ENCODE measurements around the gene BLVRA.

The BLVRA gene

GRCh38 chr7:43758822-43759683 lies 573 bp downstream of the BLVRA start:
- Mint-ChIP-seq H3K9me3 (no peaks in the 10 kb centered on the region), H3K4me1 (peaks cover 21% of the 10 kb centered on the region), H3K27ac (no peak overlapping the region), H3K36me3 (no peaks in the 10 kb centered on the region), H3K4me3 (peak overlapping the region; percentile 70)
- peak; percentile 26 to 72 for DNase-seq (ENCODE audit: low spot score in 2 of 2)
- ATAC-seq, result peak; percentile 76

GRCh38 chr7:43760861-43761260 lies 2.4 kb downstream of the BLVRA start:
- ATAC-seq (no peak), DNase-seq (ENCODE audit: low spot score in 2 of 2) (no peak)
- H3K4me1 Mint-ChIP-seq, result peaks cover 21% of the 10 kb centered on the region
- no peaks in the 10 kb centered on the region for H3K36me3 Mint-ChIP-seq
- no peaks in the 10 kb centered on the region for H3K9me3 Mint-ChIP-seq
- no peak overlapping the region for H3K4me3 Mint-ChIP-seq
- H3K27ac Mint-ChIP-seq, result no peak overlapping the region

GRCh38 chr7:43761382-43761781 lies 2.9 kb downstream of the BLVRA start:
- H3K4me1 Mint-ChIP-seq, result peaks cover 18% of the 10 kb centered on the region
- H3K9me3 Mint-ChIP-seq, result no peaks in the 10 kb centered on the region
- no peaks in the 10 kb centered on the region for H3K36me3 Mint-ChIP-seq
- ATAC-seq (no peak), DNase-seq (ENCODE audit: low spot score in 2 of 2) (no peak)
- H3K4me3 Mint-ChIP-seq, result no peak overlapping the region
- H3K27ac Mint-ChIP-seq, result no peak overlapping the region

GRCh38 chr7:43761938-43762692 lies 3.6 kb downstream of the BLVRA start:
- Mint-ChIP-seq H3K9me3 (no peaks in the 10 kb centered on the region), H3K4me1 (peaks cover 10% of the 10 kb centered on the region), H3K36me3 (no peaks in the 10 kb centered on the region), H3K4me3 (no peak overlapping the region), H3K27ac (no peak overlapping the region)
- DNase-seq (ENCODE audit: low spot score in 2 of 2) (peak in 1 of 2 donors; percentile 34), ATAC-seq (no peak)

- peak in 1 of 2 donors; percentile 36 for DNase-seq (ENCODE audit: low spot score in 2 of 2)
- Mint-ChIP-seq H3K4me1 (no peaks in the 10 kb centered on the region), H3K36me3 (no peaks in the 10 kb centered on the region), H3K27ac (no peak overlapping the region), H3K4me3 (no peak overlapping the region), H3K9me3 (no peaks in the 10 kb centered on the region)
- ATAC-seq, result no peak
Observed at GRCh38 chr7:43763183-43763582, 4.7 kb downstream of the BLVRA start.

- Mint-ChIP-seq H3K4me1 (no peaks in the 10 kb centered on the region), H3K36me3 (no peaks in the 10 kb centered on the region), H3K27ac (peak overlapping the region; percentile 34), H3K9me3 (no peaks in the 10 kb centered on the region), H3K4me3 (no peak overlapping the region)
- DNase-seq (ENCODE audit: low spot score in 2 of 2) (peak in 1 of 2 donors; percentile 33), ATAC-seq (no peak)
Observed at GRCh38 chr7:43764039-43764761, 5.7 kb downstream of the BLVRA start.

- Mint-ChIP-seq H3K9me3 (no peaks in the 10 kb centered on the region), H3K27ac (peak overlapping the region; percentile 34), H3K4me1 (no peaks in the 10 kb centered on the region), H3K36me3 (no peaks in the 10 kb centered on the region), H3K4me3 (no peak overlapping the region)
- ATAC-seq (no peak), DNase-seq (ENCODE audit: low spot score in 2 of 2) (peak in 1 of 2 donors; percentile 43)
Observed at GRCh38 chr7:43764807-43765491, 6.5 kb downstream of the BLVRA start.

- H3K4me3 Mint-ChIP-seq, result no peak overlapping the region
- H3K36me3 Mint-ChIP-seq, result no peaks in the 10 kb centered on the region
- no peaks in the 10 kb centered on the region for H3K9me3 Mint-ChIP-seq
- no peaks in the 10 kb centered on the region for H3K4me1 Mint-ChIP-seq
- ATAC-seq (no peak), DNase-seq (ENCODE audit: low spot score in 2 of 2) (no peak)
- no peak overlapping the region for H3K27ac Mint-ChIP-seq
Observed at GRCh38 chr7:43766564-43766963, 8.1 kb downstream of the BLVRA start.

- no peak for DNase-seq (ENCODE audit: low spot score in 2 of 2)
- no peak for ATAC-seq
- no peak overlapping the region for H3K27ac Mint-ChIP-seq
- H3K9me3 Mint-ChIP-seq, result no peaks in the 10 kb centered on the region
- H3K4me3 Mint-ChIP-seq, result no peak overlapping the region
- peaks cover 6% of the 10 kb centered on the region for H3K36me3 Mint-ChIP-seq
- H3K4me1 Mint-ChIP-seq, result no peaks in the 10 kb centered on the region
Observed at GRCh38 chr7:43767311-43767710, 8.8 kb downstream of the BLVRA start.

GRCh38 chr7:43768201-43768886 lies 9.9 kb downstream of the BLVRA start:
- Mint-ChIP-seq H3K9me3 (no peaks in the 10 kb centered on the region), H3K27ac (no peak overlapping the region), H3K4me3 (no peak overlapping the region), H3K36me3 (peaks cover 9% of the 10 kb centered on the region), H3K4me1 (no peaks in the 10 kb centered on the region)
- peak; percentile 24 for ATAC-seq
- no peak for DNase-seq (ENCODE audit: low spot score in 2 of 2)

- ATAC-seq (peak; percentile 62), DNase-seq (ENCODE audit: low spot score in 2 of 2) (no peak)
- H3K27ac Mint-ChIP-seq, result no peak overlapping the region
- H3K4me1 Mint-ChIP-seq, result no peaks in the 10 kb centered on the region
- no peak overlapping the region for H3K4me3 Mint-ChIP-seq
- no peaks in the 10 kb centered on the region for H3K9me3 Mint-ChIP-seq
- H3K36me3 Mint-ChIP-seq, result peaks cover 9% of the 10 kb centered on the region
Observed at GRCh38 chr7:43768887-43769272, 10.4 kb downstream of the BLVRA start.

- H3K4me1 Mint-ChIP-seq, result no peaks in the 10 kb centered on the region
- no peak for DNase-seq (ENCODE audit: low spot score in 2 of 2)
- ATAC-seq, result no peak
- peaks cover 9% of the 10 kb centered on the region for H3K36me3 Mint-ChIP-seq
- H3K27ac Mint-ChIP-seq, result no peak overlapping the region
- no peak overlapping the region for H3K4me3 Mint-ChIP-seq
- H3K9me3 Mint-ChIP-seq, result no peaks in the 10 kb centered on the region
Observed at GRCh38 chr7:43769281-43769680, 10.8 kb downstream of the BLVRA start.

- Mint-ChIP-seq H3K36me3 (peaks cover 9% of the 10 kb centered on the region), H3K9me3 (no peaks in the 10 kb centered on the region), H3K27ac (no peak overlapping the region), H3K4me1 (no peaks in the 10 kb centered on the region), H3K4me3 (no peak overlapping the region)
- ATAC-seq (no peak), DNase-seq (ENCODE audit: low spot score in 2 of 2) (no peak)
Observed at GRCh38 chr7:43769791-43770465, 11.4 kb downstream of the BLVRA start.

GRCh38 chr7:43771128-43771527 lies 12.6 kb downstream of the BLVRA start:
- Mint-ChIP-seq H3K27ac (peak overlapping the region; percentile 29), H3K4me1 (no peaks in the 10 kb centered on the region), H3K4me3 (no peak overlapping the region), H3K36me3 (peaks cover 9% of the 10 kb centered on the region), H3K9me3 (no peaks in the 10 kb centered on the region)
- DNase-seq (ENCODE audit: low spot score in 2 of 2) (no peak), ATAC-seq (no peak)
